GM21526 (cell line): ENCODE results near the gene NFKBIB.
"Not testable (repeated sequence)": the region's sequence is repeated elsewhere in the genome, so short reads cannot be mapped to it uniquely, and the experiment has no call there.

ENCODE experiments used
- ATAC-seq: cut with Tn5 transposase; IDR thresholded peaks from one replicate; pipeline ENCODE4 v1.9.1; 2021; ENCODE audit warnings: moderate library complexity; ENCODE audit not compliant: unreplicated experiment, low FRiP score

Gene NFKBIB

DNA sequence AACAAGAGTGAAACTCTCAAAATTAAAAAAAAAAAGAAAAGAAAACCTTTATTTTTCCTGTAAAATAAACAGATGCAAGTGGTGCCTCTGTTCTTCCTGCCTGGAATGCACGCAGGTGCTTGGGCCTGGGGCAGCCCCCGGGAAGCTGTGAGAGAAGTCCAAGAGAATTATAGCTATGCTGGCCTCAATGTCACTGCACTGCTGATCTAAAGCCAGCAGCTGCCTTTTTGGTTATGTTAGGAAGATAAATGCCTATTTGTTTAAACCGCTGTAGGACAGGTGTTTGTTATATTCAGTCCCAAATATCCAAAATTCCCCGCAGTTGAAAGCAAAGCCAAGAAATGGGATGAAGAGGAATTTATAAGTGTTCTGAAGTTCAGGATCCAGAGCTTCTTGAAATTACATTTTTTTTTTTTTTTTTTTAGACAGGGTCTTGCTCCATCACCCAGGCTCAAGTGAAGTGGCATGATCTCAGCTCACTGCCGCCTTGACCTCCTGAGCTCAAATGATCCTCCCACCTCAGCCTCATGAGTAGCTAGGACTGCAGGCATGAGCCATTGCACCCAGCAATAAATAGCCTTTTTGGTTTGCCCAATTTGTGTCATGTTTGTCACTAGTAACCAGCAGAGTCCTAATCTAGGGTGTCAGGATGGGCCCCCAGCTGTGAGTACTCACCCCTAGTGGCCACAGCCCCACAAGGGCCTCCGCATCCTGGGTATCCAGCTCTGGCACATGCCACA is 23.9 kb upstream of the NFKBIB start:
- ATAC-seq, result no peak

DNA sequence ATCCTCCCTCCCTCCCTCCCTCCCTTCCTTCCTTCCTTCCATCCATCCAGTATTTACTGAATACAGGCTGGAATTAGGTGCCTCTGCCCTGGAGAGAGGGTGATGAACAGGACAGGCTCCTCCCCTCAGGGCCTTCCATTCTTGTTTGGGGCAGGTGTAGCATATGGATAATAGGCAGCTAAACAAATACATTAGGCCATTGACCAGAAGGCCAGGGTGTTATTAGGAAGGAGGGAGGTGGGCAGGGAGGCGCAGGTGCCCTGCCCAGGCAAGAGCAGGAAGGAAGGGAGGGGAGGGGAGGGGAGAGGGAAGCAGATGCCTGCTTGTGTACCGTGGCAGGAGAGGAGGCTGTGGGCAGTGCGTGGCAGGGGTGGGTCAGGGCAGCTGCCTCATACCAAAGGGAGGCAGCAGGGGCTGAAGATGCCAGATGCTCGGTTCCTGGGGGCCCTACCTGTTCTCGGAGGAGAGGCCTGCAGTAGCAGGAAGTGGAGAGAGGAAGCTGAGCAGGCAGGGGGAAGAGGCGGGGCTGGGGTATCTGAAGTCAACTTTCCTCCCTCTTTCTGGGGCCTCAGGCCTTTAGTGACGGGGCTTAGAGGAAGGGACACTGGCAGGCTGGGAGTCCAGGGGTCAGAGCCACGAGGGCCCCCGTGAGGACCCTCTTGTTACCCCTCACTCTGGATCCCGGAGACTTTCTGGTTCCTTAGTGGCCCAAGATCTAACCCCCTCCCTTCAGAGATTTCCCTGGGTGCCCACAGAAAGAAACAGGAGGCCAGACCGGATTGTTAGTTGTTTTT is 21.8 kb upstream of the NFKBIB start, which contains the start of gene RINL:
Gene RINL, minus strand, starts transcription at position 495 of the 794 bp plus-strand sequence. CDS start 1,533 bp downstream, outside the sequence.
- ATAC-seq, result no peak

DNA sequence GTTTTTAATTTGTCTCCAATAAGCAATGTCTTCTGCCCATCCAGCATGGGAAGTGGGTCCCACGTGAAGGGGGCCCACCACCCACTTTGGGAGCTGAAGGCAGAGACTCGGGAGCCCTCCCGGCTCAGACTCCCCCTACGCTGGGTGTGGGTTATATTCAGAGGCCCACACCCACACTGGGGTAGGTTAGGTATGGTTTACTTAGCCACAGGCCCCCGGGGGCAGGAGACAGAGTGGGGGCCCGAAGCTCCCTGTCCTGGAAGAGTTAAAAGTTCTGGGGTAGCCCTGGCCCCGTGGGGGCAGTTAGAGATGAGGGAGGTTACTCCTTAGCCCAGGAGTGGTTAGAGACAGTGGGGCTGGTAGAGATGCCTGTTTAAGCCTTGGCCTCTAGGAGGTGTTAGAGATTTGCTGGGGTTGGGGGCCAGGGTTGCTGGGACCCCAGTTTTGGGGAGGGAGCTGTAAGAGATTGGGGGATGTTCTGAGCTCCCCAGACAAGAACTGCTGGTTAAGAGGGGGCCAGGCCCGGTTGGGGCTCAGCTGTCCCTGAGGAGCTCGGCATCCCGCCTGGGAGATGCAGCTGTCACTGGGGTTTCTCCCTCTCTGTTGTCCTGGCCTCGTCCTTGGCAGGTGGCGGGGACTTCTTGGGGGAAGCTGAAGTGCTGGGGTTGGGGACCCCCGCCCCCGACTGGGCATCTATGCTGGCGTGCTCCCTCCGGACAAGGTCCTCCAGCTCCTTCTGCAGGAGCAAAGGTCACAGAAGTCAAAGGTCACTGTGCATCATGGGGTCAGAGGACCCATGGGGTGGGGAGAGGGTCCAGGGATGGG is 21.0 kb upstream of the NFKBIB start:
- ATAC-seq, result no peak

DNA sequence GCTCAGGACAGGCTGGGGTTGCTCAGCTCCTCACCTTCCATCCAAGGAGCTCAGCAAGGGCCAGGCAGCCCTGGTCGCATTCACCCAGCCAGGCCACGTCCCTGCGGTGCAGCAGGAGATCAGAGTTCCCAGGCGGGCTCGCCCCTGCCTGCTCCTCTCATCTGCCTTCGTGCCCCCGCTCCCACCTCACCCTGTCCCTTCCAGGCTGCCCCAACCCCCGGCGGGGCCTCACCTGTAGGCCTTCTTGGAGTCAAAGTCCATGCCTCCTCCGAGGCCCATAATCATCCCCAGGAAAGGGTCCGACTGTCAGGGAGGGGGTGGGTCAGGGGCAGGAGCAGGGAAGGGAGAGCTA is 20.4 kb upstream of the NFKBIB start:
- no peak for ATAC-seq

DNA sequence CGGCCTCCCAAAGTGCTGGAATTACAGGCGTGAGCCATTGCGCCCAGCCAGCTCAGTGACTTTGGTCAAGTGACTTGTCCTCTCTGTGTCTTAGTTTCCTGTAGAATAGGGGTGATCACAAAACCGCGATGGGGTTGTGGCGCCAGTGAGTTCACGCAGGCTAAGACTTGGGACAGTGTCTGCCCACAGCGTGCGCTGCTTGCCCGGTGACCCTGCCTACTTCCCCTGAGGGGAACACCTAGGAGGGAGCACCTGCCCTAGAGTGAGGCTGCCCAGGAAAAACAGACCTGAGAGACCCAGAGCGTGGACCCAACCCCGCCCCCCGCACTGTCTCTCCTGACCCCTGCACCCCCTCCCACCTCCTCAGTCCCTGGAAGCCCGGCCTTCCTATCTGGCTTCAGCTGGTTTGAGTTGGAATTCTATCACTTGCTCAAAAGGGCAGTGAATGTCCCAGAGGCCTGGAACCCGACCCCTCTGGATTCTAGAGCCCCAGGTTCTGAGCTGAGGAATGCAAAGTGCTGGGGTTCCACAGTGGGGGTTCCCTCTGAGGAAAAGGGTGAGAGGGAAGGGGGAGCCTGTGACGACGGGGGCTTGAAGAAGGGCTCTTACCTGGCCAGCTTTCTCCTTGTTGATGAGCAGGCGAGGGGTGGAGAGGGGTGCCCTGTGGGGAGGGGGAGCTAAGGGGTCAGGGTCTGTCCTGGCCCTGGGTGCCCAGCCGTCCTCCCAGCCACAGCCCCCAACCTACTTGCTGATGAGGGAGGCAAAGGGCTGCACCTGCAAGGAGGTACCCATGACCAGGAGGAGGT is 19.5 kb upstream of the NFKBIB start:
- ATAC-seq, result no peak

DNA sequence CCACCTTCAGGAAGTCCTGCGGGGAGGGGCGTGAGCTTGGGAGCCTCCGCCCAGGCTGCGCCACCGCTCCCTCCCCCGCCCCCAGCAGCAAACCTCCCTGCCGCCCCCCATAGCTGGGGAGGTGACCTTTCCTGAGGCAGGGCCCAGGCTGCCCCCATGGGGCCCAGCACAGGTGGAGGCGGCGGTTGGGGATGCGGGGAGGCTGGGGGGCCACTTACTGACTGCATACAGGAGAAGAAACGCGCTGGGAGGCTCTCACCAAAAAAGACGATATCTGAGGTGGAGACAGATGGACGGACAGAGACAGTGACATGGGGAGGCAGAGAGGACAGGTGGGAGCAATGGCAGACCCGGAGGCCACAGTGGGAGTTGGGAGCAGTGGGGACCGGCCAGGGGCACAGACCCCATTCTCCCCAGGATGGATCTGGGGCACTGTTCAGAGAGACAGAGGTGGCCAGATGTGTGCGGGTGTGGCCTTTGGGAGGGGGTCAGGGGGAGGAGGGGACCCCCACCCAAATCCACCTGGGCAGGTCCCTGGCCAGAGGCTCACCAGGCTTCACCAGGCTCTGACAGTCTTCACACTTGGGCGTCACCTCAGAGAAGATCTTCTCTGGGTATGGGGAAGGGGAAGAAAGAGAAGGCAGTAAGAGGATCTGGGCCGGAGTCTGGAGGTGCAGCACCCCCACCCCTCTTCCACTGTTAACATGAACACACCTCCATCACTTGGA is 18.7 kb upstream of the NFKBIB start:
- no peak for ATAC-seq

DNA sequence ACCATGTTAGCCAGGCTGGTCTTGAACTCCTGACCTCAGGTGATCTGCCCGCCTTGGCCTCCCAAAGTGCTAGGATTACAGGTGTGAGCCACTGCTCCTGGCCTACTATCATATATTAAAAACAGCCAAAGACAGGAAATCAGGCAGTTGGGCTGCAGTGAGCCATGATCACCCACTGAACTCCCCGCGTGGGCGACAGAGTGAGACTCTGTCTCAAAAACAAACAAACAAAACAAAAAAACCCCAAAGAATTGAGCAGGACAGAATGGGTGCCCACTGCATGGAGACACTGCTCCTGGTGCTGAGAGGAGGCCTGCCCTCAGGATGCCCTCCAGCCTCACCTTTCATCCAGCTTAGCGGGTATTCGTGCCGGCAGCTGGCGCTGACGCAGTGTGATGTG is 16.5 kb upstream of the NFKBIB start:
- ATAC-seq, result no peak

DNA sequence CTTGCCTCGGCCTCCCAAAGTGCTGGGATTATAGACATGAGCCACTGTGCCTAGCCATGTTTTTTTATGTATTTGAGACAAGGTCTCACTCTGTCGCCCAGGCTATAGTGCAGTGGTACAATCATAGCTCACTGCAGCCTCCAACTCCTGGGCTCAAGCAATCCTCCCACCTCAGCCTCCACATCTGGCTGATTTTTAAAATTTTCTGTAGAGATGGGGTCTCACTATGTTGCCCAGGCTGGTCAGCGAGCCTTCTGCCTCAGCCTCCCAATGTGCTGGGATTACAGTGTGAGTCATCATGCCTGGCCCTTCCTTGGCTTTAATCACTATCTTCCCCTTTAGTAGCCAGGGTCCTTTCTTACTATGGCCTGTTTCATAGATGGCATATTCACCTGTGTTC is 15.1 kb upstream of the NFKBIB start:
- ATAC-seq, result not testable (repeated sequence)

DNA sequence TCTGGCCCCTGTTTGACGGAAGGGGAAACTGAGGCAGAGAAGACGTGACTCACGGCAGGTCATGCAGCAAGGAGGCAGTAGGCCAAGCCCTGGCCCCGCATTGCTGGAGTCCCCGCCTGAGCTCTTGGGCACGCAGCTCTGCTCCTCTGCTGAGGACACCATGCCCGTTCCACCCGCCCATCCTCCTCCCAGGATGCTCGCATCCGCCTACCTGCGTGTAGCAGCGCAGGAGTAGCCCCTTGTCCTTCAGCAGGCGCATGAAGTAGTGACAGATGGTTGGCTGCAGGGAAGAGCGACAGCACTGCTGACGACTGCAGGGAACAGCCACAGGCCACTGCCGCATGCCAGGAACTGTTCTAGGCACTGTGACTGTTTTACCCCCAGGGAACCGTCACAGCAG is 10.9 kb upstream of the NFKBIB start:
- no peak for ATAC-seq

DNA sequence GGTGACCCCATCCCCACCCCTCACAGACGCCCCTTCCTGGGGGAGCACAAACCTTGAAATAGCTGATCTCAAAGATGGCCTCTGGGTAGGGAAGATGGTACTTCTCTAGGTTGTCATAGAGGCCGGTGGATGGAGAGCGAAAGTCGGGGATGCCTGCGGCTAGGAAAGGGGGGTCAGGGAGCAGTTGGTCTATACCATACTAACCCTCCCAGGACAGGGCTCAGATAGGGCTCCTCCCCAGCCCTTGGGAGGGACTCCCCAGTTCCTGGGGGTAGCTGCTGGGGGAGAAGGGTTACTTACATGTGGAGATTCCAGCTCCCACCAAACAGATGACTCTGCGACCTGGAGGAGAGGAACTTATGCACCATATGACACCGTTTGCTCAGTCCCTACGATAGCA is 10.0 kb upstream of the NFKBIB start:
- ATAC-seq, result no peak

DNA sequence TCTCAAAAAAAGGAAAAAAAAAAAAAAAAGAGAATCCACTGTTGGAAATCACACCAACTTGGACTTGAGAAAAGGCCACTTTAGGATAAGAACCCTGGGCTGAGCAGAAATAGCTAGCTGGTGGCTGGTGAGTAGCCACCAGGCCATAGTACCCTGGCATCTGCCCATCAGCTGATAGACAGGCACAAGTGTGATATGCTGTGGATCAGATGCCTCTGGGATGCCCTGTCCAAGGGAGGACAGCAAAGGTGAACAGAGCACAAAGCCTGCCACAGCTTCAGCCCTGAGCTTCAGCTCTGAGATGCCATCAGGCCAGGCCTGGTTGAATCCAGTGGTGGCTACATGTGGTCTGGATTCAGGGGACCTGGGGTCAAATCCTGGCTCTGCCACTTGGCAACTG is 9.1 kb upstream of the NFKBIB start:
- ATAC-seq, result no peak

DNA sequence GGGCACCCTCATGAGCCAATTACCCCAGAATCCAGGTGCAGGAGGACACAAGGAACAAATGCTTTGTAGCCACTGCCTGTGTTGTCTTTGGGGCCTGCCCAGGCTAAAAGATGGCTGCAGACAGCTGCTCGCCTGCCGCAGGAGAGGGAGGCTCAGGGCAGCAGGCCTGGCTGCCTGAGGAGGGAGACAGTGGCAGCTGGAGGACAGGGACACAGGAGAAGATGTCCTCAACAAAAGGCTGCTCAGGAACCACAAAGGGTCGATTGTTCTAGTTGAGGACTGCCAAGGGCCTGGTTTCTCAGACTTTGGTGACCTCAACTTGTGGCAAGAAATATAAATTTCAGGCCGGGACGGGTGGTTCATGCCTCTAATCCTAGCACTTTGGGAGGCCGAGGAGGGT is 8.0 kb upstream of the NFKBIB start:
- no peak for ATAC-seq

DNA sequence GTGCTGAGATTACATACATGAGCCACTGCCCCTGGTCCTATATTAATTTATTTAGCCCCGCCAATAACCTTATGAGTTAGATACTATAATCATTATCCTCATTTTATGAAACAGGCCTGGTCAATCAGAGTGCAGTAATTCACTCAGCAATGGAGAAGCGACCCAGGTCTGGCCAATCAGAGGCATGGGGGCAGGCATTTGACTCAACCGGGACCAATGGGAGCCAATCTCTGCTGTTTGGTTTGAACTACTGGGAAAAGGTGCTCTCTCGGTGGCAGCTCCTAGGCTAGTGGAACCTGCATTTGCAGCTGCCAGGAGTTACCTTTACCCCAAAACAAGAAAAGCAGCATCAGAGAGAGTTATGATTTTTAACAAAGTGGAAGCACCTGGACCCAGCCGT is 6.9 kb upstream of the NFKBIB start:
- ATAC-seq, result no peak

DNA sequence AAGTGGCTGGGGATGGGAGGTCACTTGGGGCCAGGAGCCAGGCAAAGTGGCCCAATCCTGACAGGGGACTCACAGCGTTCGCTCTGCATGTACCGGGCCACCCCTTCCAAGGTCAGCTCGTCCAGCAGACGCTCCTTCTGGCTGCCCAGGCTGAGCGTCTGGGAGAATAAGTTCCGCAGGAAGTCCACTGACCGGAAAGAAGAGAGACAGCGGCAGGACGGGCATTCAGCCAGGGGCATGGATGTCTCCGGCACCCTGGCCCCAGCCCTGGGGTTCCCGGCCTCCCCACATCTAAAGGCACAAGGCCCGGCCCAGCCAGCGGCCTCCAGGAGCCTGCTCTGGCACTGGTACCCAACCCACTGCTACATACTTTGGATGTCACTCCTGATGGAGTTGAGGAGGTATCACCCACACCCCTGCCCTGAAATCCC is 6.4 kb upstream of the NFKBIB start:
- ATAC-seq, result no peak

DNA sequence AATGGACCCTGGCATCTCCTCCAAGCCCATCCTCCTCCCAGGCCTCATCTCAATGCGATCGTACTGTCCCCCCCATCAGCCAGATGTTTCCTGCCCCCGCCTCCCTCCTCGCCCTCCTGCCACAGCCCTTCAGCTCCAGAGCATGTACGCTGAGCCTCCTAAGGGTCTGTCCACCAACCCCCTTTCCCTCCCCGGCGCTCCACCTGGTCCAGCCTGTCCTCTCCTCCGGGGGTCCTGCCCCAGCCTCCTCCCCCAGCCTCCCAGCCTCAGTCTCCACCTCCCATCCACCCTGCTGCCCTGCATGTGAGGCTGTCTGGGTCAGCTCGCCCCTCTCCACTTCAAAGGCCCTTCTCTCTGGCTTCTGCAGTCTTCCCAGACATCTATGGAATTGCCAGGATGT is 4.8 kb upstream of the NFKBIB start:
- no peak for ATAC-seq

DNA sequence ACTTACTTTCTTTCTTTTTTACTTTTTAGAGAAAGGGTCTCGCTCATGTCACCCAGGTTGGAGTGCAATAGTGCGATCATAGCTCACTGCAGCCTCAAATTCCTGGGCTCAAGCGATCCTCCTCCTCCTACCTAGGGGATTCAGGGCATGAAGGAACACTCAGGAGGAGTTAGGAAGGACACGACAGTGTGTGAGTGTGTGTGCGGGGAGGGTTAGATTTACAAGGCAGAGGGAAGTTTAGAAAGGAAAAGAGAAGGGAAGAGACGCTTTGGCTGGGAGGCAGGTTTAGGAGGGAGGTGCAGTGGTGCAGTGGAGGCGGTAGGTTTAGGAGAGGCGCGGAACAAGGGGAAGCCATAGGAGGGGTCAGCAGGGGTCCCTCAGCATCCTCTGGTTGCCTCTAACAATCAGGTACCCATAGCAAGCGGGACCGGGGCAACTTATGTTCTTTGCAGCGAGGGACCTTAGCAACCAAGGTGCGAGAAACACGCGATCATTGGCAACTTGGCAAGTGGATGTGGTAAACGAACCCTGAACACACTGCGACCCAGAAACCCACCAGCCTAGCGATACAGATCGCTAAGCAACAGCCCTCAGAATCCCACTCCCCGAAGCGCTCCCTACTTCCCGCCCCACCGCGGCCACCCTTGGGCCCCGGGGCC is 852 bp upstream of the NFKBIB start:
- ATAC-seq, result peak; percentile 1

DNA sequence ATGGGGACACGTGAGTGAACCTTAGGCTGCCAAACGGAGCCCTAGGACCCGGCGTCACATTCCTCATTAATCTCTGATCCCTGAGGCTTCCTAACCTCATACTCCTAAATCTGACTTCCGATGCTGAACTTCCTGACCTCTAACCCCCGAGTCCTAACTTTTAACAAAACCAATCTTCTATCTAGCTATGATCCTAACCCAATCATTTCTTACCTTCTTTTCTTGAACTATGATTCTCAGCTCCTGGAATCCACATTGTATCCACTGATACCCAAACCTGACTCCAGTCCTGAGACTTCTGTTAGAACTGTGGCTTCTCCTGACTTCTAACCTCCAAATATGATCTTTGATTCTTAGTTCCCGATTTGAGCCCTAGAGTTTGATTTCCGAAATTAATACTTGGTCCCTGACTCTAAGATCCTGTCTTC is 447 bp downstream of the NFKBIB start:
- ATAC-seq, result no peak

DNA sequence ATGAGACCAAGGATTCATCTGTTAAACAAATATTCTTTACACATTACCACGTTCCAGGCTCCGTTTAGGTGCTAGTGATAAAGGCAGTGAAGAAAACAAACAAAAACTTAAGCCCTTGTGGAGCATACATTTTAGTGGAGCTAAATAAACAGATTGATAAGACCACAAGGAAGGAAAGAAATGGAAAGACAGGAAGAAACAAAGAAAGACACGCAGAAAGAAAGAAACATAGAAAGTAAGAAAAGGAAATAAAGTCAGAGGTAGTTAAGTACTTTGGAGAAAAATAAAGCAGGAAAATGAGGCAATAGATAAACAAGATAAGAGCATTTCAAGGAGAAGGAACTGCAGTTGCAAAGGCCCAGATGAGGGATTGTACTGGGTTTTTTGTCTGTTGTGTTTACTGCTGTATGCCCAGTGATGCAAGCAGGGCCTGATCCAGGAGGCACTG is 998 bp downstream of the NFKBIB start:
- no peak for ATAC-seq

DNA sequence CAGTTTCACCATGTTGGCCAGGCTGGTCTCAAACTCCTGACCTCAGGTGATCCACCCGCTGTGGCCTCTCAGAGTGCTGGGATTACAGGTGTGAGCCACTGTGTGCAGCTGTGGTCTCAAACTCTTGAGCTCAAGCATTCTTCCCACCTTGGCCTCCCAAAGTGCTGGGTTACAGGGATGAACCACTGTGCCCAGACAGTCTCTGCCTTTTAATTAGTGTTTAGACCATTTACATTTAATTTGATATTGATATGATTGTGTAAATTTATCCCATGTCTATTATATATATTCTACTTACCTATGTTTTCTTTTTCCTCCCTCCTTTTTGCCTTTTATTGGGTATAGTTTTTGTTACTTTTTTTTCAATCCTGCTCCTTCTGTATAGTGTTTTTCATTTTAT is 1.9 kb downstream of the NFKBIB start:
- ATAC-seq, result no peak
